ENCODE measurements around the gene NHLRC1. TPM values are rescaled to one million over a fixed set of nuclear protein-coding genes. Genes with fewer than 3 reads are reported as not detected.

NHLRC1 gene
- total RNA-seq, 1 donor = 3.0 TPM

DNA sequence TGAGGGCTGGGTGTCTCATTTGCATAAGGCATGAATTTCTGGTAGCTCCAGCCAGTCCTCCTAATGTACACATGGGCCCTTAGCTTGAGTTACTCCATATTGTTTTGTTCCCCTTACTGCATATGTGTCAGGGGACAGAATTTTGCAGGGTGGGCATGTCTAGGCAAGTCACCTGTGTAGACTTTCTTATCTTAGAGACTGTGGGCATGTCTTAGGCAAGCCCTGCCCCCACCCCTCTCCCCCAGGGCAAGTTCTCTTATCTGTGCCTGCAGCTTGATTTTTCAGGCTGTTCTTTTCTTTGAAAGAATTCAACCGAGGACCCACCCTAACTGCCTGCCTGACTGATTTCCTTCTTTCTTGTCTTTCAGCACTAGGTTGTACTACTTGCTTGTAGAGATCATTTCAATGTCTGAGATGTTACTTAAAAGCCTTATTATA lies 32.1 kb downstream of the NHLRC1 start:
- no peak overlapping the region for H3K4me3 ChIP-seq (ENCODE audit: low read depth, low read length)
- TF ChIP-seq, protein P1, sequence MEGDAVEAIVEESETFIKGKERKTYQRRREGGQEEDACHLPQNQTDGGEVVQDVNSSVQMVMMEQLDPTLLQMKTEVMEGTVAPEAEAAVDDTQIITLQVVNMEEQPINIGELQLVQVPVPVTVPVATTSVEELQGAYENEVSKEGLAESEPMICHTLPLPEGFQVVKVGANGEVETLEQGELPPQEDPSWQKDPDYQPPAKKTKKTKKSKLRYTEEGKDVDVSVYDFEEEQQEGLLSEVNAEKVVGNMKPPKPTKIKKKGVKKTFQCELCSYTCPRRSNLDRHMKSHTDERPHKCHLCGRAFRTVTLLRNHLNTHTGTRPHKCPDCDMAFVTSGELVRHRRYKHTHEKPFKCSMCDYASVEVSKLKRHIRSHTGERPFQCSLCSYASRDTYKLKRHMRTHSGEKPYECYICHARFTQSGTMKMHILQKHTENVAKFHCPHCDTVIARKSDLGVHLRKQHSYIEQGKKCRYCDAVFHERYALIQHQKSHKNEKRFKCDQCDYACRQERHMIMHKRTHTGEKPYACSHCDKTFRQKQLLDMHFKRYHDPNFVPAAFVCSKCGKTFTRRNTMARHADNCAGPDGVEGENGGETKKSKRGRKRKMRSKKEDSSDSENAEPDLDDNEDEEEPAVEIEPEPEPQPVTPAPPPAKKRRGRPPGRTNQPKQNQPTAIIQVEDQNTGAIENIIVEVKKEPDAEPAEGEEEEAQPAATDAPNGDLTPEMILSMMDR (IDR thresholded peaks at IDR 0.05; ENCODE audit: insufficient read depth, low read length) = no peak
- no peak for DNase-seq (ENCODE audit: low read depth)

DNA sequence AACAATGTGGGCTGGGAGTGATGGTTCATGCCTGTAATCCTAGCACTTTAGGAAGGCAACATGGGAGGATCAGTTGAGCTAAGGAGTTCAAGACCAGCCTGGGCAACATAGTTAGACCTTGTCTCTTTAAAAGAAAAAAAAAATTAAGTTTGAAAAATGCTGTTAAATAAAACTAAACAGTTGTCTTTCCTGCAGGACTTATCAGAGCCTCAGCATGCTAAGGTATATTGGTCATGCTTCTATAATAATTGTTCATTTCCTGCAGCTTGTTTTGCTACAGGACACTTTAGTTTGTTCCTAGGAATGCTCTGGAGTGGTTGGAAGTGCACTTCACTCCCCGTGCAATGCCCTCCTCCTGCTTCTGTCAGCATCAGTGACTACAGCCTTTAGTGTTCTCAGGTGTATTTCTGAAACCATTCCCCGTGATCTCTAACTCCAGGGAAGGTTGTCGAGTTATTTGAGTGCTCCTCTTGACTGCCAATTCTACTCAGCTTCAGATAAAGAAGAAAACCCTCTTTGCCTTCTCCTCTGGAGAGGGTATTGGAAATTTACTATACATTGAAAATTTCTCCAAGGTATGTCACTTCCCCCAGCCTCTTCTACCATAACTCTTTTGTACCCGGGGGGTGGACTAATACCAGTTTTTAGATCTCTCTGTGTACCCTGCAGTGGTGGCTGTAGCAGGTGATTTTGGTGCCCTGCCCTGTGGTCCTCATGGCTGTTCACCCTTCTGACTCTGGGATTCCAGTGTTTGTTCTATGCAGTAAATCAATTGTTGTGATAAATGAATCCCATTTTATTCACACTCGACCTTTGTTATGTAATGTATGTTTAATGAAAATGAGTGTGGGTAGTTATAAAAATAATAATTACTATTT lies 33.8 kb downstream of the NHLRC1 start:
- TF ChIP-seq, protein P1 (IDR thresholded peaks at IDR 0.05; ENCODE audit: insufficient read depth, low read length) = no peak
- no peak for DNase-seq (ENCODE audit: low read depth)
- no peak overlapping the region for H3K4me3 ChIP-seq (ENCODE audit: low read depth, low read length)

DNA sequence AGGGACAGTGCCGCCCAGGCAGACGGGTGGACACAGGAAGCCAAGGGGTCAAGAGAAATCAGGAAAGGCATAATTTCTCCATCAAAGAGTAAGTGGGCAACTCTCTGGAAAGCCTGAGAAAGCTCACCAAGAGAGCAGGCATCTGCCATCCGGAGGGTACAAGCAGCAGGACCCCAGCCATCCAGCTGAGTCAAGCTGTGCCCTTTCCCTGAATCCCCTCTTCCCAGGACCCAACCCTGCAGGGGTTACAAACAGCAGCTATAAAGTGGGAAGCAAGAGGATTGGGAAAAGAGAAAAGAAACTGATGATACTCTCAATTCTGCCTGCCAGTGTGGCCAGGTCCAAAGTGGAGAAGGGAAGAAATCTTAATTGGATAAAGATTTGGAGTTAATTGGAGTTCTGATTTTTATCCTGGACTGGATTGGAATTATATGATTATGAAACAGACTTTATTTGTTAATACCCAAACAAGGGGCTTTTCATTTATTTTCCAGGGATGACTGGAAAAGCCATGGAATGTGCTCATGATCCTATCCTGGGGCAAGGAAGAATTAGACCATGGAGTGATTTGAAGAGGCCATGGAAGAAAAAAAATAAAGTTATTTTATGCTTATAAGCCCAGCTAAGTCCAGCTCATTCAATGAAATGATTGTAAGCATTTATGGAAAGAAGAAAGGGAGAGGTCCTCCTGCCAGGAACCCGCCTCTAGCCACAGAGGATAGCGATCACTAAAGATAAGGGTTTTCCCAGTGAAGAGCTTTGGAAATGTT lies 34.9 kb downstream of the NHLRC1 start:
- TF ChIP-seq, protein P1 (IDR thresholded peaks at IDR 0.05; ENCODE audit: insufficient read depth, low read length) = no peak
- no peak for DNase-seq (ENCODE audit: low read depth)
- H3K4me3 ChIP-seq (ENCODE audit: low read depth, low read length) = no peak overlapping the region

DNA sequence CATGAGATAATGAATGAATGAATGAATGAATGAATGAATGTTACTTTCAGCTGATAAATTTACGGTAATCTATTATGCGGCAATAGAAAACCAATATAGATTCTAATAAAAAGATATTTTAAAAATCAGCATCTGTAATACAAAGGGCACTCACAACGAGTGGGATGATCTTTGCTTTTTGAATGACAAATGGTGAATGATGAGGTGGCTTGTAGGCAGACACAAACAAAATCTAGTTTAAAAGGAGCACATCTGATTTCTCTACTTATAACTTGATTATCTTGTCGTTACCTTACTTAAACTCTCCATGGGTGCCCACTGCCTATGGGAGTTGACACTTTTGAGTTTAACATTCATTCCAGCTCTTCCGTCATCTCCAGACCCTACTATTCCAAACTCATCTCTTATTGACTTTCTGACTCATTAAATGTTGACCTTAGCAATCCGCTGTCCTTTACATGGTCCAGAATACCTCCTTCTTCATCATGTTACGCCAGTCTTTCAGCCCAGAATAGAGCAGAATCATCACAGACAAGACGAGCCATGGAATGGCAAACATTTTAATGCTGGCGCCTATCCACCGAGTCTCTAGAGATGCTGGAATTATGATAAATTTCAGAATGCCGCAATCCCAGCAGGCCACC lies 41.3 kb downstream of the NHLRC1 start:
- H3K4me3 ChIP-seq (ENCODE audit: low read depth, low read length) = no peak overlapping the region
- peak; percentile 22 for DNase-seq (ENCODE audit: low read depth)
- TF ChIP-seq, protein P1 (IDR thresholded peaks at IDR 0.05; ENCODE audit: insufficient read depth, low read length) = no peak

DNA sequence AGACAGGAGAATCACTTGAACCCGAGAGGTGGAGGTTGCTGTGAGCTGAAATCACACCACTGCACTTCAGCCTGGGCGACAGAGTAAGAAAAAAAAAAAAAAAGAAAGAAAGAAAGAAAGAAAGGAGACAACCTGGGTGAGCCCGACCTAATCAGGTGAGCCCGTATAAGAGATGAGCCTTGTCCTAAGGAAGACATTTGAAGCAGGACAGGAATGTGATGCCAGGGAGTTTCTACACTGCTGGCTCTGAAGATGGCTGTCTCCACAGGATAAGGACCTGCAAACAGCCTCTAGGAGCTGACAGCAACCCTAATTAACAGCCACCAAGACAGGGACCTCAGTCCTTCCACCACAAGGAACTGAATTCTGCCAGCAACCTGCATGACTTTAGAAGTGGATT lies 41.9 kb downstream of the NHLRC1 start:
- no peak overlapping the region for H3K4me3 ChIP-seq (ENCODE audit: low read depth, low read length)
- no peak for DNase-seq (ENCODE audit: low read depth)
- TF ChIP-seq, protein P1 (IDR thresholded peaks at IDR 0.05; ENCODE audit: insufficient read depth, low read length) = no peak

DNA sequence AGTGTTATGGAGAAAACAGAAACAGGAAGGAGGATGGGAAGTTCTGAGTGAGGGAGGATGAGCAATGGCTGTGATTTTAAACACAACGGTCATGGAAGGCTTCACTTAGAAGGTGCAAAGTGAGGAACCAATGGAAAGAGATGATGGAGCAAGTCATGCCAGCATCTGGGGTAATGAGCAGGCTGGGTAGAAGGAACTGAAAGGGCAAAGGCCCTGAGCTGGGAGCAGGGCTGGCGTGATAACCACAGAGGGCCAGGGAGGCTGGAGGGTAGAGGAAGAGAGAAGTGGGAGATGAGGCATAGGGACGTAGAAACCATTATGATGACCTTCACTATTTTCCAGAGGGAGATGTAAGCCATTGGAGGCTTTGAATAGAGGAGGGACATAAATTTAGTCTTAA lies 43.6 kb downstream of the NHLRC1 start:
- TF ChIP-seq, protein P1 (IDR thresholded peaks at IDR 0.05; ENCODE audit: insufficient read depth, low read length) = no peak
- H3K4me3 ChIP-seq (ENCODE audit: low read depth, low read length) = no peak overlapping the region
- no peak for DNase-seq (ENCODE audit: low read depth)
